HEK293T (cell line): ENCODE results near the gene PM20D1.

Source experiments
- BHLHE40 ChIP-seq: fragments of 450-650 bp; IDR thresholded peaks from 2 replicates; pipeline ENCODE4 v1.6.1; 2016; ENCODE audit warnings: mild to moderate bottlenecking, moderate library complexity, borderline replicate concordance
- L3MBTL2 ChIP-seq: fragments of 450-650 bp; conservative IDR thresholded peaks from 2 replicates; pipeline ENCODE4 v1.6.1; 2016; ENCODE audit warnings: mild to moderate bottlenecking
- LEF1 ChIP-seq: fragments of 450-650 bp; IDR thresholded peaks from 2 replicates; pipeline ENCODE4 v1.6.1; 2017; ENCODE audit warnings: mild to moderate bottlenecking, borderline replicate concordance
- ZNF384 ChIP-seq: fragments of 450-650 bp; IDR thresholded peaks from 2 replicates; pipeline ENCODE4 v1.6.1; 2016

DNA sequence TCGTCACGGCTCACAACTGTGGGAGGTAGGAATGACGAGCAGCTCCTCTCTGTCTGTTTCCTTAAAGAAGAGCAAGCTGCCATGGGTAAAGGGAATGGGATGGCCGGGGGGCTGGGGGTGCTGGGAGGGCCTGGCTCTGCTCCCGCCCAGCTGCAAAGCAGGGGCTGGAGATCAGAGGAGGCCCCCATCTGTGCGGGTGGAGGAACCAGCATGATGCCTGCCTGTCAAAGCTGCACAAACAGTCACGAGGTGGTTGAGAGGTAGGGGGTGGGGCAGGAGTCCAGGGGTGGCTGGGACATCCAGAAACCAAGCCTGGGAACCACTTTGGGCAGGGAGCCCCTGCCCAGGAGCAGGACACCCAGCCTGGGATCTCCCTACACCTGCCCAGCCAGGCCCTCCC, 49.5 kb downstream of the PM20D1 start:
- no peak for TF ChIP-seq BHLHE40
- no peak for TF ChIP-seq L3MBTL2
- no peak for TF ChIP-seq ZNF384
- TF ChIP-seq LEF1: no peak
